ENCODE results near the gene NDUFB4.
"Not testable (repeated sequence)": the region's sequence is repeated elsewhere in the genome, so short reads cannot be mapped to it uniquely, and the experiment has no call there.

Gene NDUFB4

GRCh38 chr3:120622870-120623726 lies 27.0 kb downstream of the NDUFB4 start:
- DNase-seq (ENCODE audit: insufficient read length, low spot score): no peak
- no peak for FAIRE-seq
- TF ChIP-seq CTCF (IDR thresholded peaks at IDR 0.05; ENCODE audit: insufficient read depth, missing control alignments): peak; percentile 4

- TF ChIP-seq CTCF (IDR thresholded peaks at IDR 0.05; ENCODE audit: insufficient read depth, missing control alignments): no peak
- no peak for DNase-seq (ENCODE audit: insufficient read length, low spot score)
- FAIRE-seq: no peak
These were observed 27.6 kb downstream of the NDUFB4 start for GRCh38 chr3:120623727-120624093.

- TF ChIP-seq CTCF (IDR thresholded peaks at IDR 0.05; ENCODE audit: insufficient read depth, missing control alignments): no peak
- no peak for FAIRE-seq
- no peak for DNase-seq (ENCODE audit: insufficient read length, low spot score)
These were observed 29.0 kb downstream of the NDUFB4 start for GRCh38 chr3:120625159-120625586.

GRCh38 chr3:120634539-120634938 lies 38.4 kb downstream of the NDUFB4 start:
- DNase-seq (ENCODE audit: insufficient read length, low spot score) (no peak), FAIRE-seq (no peak)
- TF ChIP-seq CTCF (IDR thresholded peaks at IDR 0.05; ENCODE audit: insufficient read depth, missing control alignments): no peak

GRCh38 chr3:120636795-120637401 lies 40.8 kb downstream of the NDUFB4 start:
- no peak for DNase-seq (ENCODE audit: insufficient read length, low spot score)
- TF ChIP-seq CTCF (IDR thresholded peaks at IDR 0.05; ENCODE audit: insufficient read depth, missing control alignments): no peak
- FAIRE-seq: no peak

- DNase-seq (ENCODE audit: insufficient read length, low spot score) (no peak), FAIRE-seq (no peak)
- no peak for TF ChIP-seq CTCF (IDR thresholded peaks at IDR 0.05; ENCODE audit: insufficient read depth, missing control alignments)
These were observed 41.9 kb downstream of the NDUFB4 start for GRCh38 chr3:120637851-120638559.

- FAIRE-seq; DNase-seq (ENCODE audit: insufficient read length, low spot score): not testable (repeated sequence)
These were observed 42.7 kb downstream of the NDUFB4 start for GRCh38 chr3:120638820-120639219.
